PC-3 (cell line): ENCODE results near the gene IGSF21. TPM values are rescaled to one million over a fixed set of nuclear protein-coding genes. Genes with fewer than 3 reads are reported as not detected.

ENCODE experiments used
- ATAC-seq: fragments of 200-7000 bp; cut with Tn5 transposase; 2 replicates; pipeline ENCODE4 v1.9.1; 2020; ENCODE audit warnings: mild to moderate bottlenecking, moderate library complexity
- BruUV-seq: library from RNA; stranded (reverse); fragments of 400-500 nt; replicated peaks from 2 replicates; lab custom pipeline; 2021; lab: Mats Ljungman, UMichigan
- CTCF ChIA-PET: fragments of 300-600 bp; sonication (Branson Sonifier 250); formaldehyde crosslinking; loops from one replicate; lab custom pipeline; 2022; ENCODE audit warnings: antibody characterized with exemption; lab: Charles Lee
- POLR2A ChIA-PET: fragments of 300-600 bp; sonication (Branson Sonifier 250); formaldehyde crosslinking; loops from one replicate; lab custom pipeline; 2022; ENCODE audit warnings: antibody characterized with exemption; ENCODE audit not compliant: unreplicated experiment; lab: Charles Lee
- DNase-seq: peaks from one replicate; pipeline ENCODE4 v3.0.0-alpha.2; 2015
- H2AFZ ChIP-seq: fragments of 300-600 bp; sonication (generic); 2 replicates; pipeline ENCODE4 v1.6.0; 2016; ENCODE audit warnings: antibody characterized with exemption, low read length
- H3F3A ChIP-seq: fragments of 300-600 bp; sonication (generic); one replicate; pipeline ENCODE4 v1.6.0; 2017; ENCODE audit warnings: antibody characterized with exemption, low read length, control low read depth, mild to moderate bottlenecking; ENCODE audit not compliant: unreplicated experiment
- H3K27ac ChIP-seq: fragments of 300-600 bp; sonication (generic); 2 replicates; pipeline ENCODE4 v1.5.1; 2016; ENCODE audit warnings: mild to moderate bottlenecking, low read length
- H3K27me3 ChIP-seq: fragments of 300-600 bp; sonication (generic); 2 replicates; pipeline ENCODE4 v1.6.1; 2016; ENCODE audit warnings: low read length, mixed read lengths
- H3K36me3 ChIP-seq: fragments of 300-600 bp; sonication (generic); 2 replicates; pipeline ENCODE4 v1.6.1; 2016; ENCODE audit warnings: low read depth, mixed run types, low read length, mixed read lengths
- H3K4me1 ChIP-seq: fragments of 300-600 bp; sonication (generic); 2 replicates; pipeline ENCODE4 v1.5.1; 2016; ENCODE audit warnings: low read length; ENCODE audit not compliant: insufficient read depth
- H3K4me2 ChIP-seq: fragments of 300-600 bp; sonication (generic); 2 replicates; pipeline ENCODE4 v1.6.0; 2016; ENCODE audit warnings: low read length
- H3K4me3 ChIP-seq: fragments of 300-600 bp; sonication (generic); 2 replicates; pipeline ENCODE4 v1.5.1; 2016; ENCODE audit warnings: mild to moderate bottlenecking, low read length, mixed read lengths
- H3K79me2 ChIP-seq: fragments of 300-600 bp; sonication (generic); 2 replicates; pipeline ENCODE4 v1.6.1; 2017; ENCODE audit warnings: low read length, mixed read lengths
- H3K9ac ChIP-seq: fragments of 300-600 bp; sonication (generic); 2 replicates; pipeline ENCODE4 v1.6.0; 2016; ENCODE audit warnings: mild to moderate bottlenecking, low read length
- H3K9me2 ChIP-seq: fragments of 300-600 bp; sonication (generic); replicated peaks from 2 replicates; pipeline ENCODE4 v1.6.1; 2016; ENCODE audit warnings: mixed run types, low read length, mixed read lengths
- H3K9me3 ChIP-seq: fragments of 300-600 bp; sonication (generic); 2 replicates; pipeline ENCODE4 v1.6.1; 2016; ENCODE audit warnings: low read length, mixed read lengths
- H4K20me1 ChIP-seq: fragments of 300-600 bp; sonication (generic); 2 replicates; pipeline ENCODE4 v1.6.1; 2016; ENCODE audit warnings: low read length, mixed read lengths
- EZH2 ChIP-seq: fragments of 300-600 bp; sonication (generic); IDR thresholded peaks from one replicate; pipeline ENCODE4 v1.6.1; 2017; ENCODE audit warnings: antibody characterized with exemption, mild to moderate bottlenecking, low read length; ENCODE audit not compliant: unreplicated experiment
- EZH2phosphoT487 ChIP-seq: fragments of 300-600 bp; sonication (generic); IDR thresholded peaks from 2 replicates; pipeline ENCODE4 v1.6.1; 2018; ENCODE audit warnings: mild to moderate bottlenecking, antibody characterized with exemption, low read length, borderline replicate concordance
- intact Hi-C: fragments of 100-400 bp; cut with micrococcal nuclease; formaldehyde crosslinking; loops from 2 replicates; pipeline ENCODE4 v1.9.0; 2023
- total RNA-seq: library from RNA; depleted of rRNA; stranded (reverse); fragments of >200 nt; gene quantifications from 2 replicates; pipeline ENCODE4 v1.2.3, GENCODE V29; 2014
- TF ChIP-seq, protein P1 (sequence below): fragments of 300-600 bp; sonication (generic); conservative IDR thresholded peaks from 2 replicates; pipeline ENCODE4 v1.5.1; 2017; ENCODE audit warnings: antibody characterized with exemption, low read depth, mild to moderate bottlenecking, low read length

IGSF21 gene
- total RNA-seq, 1 experiment from 2014 or later, result not detected

DNA sequence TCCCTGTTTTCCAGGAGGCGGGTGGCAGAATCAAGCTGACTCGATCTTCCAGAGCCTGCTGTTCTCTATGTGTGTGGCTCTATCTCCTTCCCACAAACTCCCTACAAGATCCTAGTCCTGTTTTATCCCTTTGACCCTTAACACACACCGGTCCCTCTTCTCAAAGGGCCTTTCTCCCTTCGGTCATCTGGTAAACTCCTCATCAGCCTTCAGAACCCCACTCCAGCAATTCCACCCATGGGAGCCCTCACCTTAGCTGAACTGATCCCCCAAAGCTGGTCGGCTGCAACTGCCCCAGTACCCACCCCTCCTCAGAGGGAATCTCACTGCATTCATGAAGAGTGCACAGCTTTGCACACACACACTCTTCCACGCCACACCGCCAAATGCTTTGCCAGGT, 184.9 kb downstream of the IGSF21 start:
- Histone ChIP-seq H3K27me3 (peaks cover 72% of the 10 kb centered on the region), H3K4me1 (no peaks in the 10 kb centered on the region), H3K27ac (no peak overlapping the region), H3K4me3 (no peak overlapping the region), H3K79me2 (no peaks in the 10 kb centered on the region), H3K9me3 (no peaks in the 10 kb centered on the region), H3K9me2 (no peaks in the 10 kb centered on the region), H3F3A (no peaks in the 10 kb centered on the region), H3K36me3 (no peaks in the 10 kb centered on the region), H4K20me1 (no peaks in the 10 kb centered on the region), H3K4me2 (no peak overlapping the region), H2AFZ (no peak overlapping the region), H3K9ac (no peak overlapping the region)
- DNase-seq, result no peak
- no peak for ATAC-seq
- intact Hi-C loops, result no loop called here
- TF ChIP-seq EZH2, result no peak
- no peak for TF ChIP-seq EZH2phosphoT487
- TF ChIP-seq, protein P1, sequence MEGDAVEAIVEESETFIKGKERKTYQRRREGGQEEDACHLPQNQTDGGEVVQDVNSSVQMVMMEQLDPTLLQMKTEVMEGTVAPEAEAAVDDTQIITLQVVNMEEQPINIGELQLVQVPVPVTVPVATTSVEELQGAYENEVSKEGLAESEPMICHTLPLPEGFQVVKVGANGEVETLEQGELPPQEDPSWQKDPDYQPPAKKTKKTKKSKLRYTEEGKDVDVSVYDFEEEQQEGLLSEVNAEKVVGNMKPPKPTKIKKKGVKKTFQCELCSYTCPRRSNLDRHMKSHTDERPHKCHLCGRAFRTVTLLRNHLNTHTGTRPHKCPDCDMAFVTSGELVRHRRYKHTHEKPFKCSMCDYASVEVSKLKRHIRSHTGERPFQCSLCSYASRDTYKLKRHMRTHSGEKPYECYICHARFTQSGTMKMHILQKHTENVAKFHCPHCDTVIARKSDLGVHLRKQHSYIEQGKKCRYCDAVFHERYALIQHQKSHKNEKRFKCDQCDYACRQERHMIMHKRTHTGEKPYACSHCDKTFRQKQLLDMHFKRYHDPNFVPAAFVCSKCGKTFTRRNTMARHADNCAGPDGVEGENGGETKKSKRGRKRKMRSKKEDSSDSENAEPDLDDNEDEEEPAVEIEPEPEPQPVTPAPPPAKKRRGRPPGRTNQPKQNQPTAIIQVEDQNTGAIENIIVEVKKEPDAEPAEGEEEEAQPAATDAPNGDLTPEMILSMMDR, result no peak
- ChIA-PET CTCF (no interaction called here), POLR2A (no interaction called here)
- BruUV-seq, result no TSS peak

DNA sequence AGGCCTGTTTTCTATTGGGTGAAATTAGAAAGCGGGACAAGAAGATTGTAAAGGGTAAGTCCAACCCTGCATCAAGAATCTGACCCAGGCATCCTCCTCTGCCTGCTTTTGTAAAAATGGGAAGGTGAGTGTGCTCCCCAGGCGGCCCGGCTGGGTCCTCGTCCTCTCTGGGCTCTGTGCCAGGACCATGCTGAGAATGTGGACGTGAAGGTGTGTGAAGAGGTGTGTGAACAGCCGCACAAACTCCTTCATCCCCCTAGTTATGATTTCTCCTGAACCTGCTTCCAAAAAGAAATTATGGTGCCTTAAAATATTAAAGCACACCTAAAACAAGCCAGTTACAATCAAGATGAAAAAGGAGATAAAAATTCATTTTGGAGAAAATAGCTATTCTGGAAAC, 185.7 kb downstream of the IGSF21 start:
- Histone ChIP-seq H3K36me3 (no peaks in the 10 kb centered on the region), H2AFZ (no peak overlapping the region), H3K79me2 (no peaks in the 10 kb centered on the region), H3F3A (no peaks in the 10 kb centered on the region), H3K27me3 (peaks cover 75% of the 10 kb centered on the region), H3K27ac (no peak overlapping the region), H3K4me1 (no peaks in the 10 kb centered on the region), H3K9me3 (no peaks in the 10 kb centered on the region), H4K20me1 (no peaks in the 10 kb centered on the region), H3K9ac (no peak overlapping the region), H3K4me3 (no peak overlapping the region), H3K4me2 (no peak overlapping the region), H3K9me2 (no peaks in the 10 kb centered on the region)
- no peak for ATAC-seq
- TF ChIP-seq EZH2phosphoT487 (no peak), EZH2 (no peak)
- TF ChIP-seq, protein P1, result no peak
- BruUV-seq, result no TSS peak
- intact Hi-C loops, result no loop called here
- POLR2A ChIA-PET, result no interaction called here
- CTCF ChIA-PET, result no interaction called here
- no peak for DNase-seq

DNA sequence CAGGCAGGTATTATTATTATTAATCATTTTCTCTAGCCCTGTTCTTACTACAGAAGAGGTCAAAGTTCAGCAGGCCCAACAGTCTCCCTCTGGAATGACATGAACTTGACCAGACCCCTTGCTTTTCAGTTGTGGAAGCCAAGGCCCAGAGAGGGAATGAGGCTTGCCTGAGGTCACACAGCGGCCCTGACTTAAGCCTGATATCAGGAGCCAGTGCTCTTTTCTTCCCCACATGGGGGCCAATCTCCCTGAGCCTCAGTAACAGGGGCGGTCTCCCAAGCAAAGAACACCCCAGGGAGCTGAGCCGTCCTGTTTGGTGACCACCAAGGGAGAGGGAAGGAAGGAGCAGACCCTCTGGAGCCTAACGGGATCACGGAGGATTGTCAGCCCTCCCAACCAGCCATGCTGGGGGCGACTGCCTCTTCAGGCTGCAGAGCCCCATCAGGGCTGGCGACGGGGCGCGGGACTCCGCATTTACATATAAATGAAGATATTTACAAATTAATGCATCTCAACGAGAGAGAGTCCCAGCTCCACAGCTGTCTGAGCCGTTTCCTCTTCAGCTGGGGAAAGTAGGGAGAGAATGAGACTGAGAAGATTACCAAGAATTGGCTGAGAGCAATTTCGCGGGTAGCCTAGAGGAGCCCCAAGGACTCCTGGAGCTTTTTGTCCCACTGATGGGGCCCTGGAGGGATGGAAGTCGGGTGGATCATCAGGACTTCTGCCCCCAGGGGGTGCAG, 187.0 kb downstream of the IGSF21 start:
- Histone ChIP-seq H3K36me3 (no peaks in the 10 kb centered on the region), H3K4me3 (no peak overlapping the region), H3K9me2 (no peaks in the 10 kb centered on the region), H3K27ac (no peak overlapping the region), H4K20me1 (no peaks in the 10 kb centered on the region), H3K79me2 (no peaks in the 10 kb centered on the region), H3K27me3 (peaks cover 77% of the 10 kb centered on the region), H3K9ac (no peak overlapping the region), H3F3A (no peaks in the 10 kb centered on the region), H2AFZ (no peak overlapping the region), H3K4me2 (no peak overlapping the region), H3K4me1 (no peaks in the 10 kb centered on the region), H3K9me3 (no peaks in the 10 kb centered on the region)
- no peak for DNase-seq
- no peak for ATAC-seq
- intact Hi-C loops, result no loop called here
- POLR2A ChIA-PET, result no interaction called here
- no TSS peak for BruUV-seq
- CTCF ChIA-PET, result no interaction called here
- no peak for TF ChIP-seq EZH2
- no peak for TF ChIP-seq EZH2phosphoT487
- TF ChIP-seq, protein P1, result no peak
